Stimulated activated CD4-positive, alpha-beta T cell treated with anti-CD3 and anti-CD28 coated beads, Interleukin-1b, Interleukin-23, amount 100 ng/mL, for 4 hours (primary cell): ENCODE results near the gene MAP3K20.
"Not testable (repeated sequence)": the region's sequence is repeated elsewhere in the genome, so short reads cannot be mapped to it uniquely, and the experiment has no call there.

Source experiments
- DNase-seq, 2 donors: peaks; one replicate each; pipeline ENCODE4 v3.0.0-alpha.2; 2020; ENCODE audit warnings: low read depth in 2 of 2

The MAP3K20 gene

DNA sequence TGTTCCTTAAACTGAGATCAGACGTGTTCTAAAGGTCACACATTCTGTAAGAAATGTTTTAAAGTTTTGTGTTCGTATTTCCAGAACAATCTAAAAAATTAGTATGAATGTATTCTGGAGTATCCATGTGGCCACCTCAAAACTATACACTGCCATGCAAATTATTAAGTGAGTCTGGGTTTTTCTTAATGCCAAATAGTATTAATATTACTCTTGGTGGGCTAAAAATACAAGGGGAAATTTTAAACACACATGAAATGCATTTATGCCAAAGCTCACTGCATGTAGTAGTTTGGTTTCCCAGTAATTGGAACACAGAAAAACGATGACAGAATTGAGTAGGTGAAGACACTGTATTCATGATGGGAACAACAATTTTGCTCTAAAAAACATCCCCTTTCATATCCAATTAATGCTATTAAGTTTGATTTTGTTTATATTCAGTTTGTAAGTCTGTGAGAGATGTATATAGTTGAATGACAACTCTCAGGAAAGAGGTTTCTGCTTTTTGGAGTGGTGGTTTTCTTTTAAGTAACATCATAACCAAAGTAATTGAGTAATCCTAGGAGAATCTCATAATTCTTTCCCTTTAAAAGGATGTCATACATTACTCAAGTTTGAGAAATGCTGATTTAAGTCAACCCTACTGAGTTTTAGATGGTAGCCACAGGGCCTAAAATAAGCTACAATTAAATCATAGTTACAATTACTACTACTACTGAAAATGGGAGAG lies 203.3 kb downstream of the MAP3K20 start:
- DNase-seq: no peak

DNA sequence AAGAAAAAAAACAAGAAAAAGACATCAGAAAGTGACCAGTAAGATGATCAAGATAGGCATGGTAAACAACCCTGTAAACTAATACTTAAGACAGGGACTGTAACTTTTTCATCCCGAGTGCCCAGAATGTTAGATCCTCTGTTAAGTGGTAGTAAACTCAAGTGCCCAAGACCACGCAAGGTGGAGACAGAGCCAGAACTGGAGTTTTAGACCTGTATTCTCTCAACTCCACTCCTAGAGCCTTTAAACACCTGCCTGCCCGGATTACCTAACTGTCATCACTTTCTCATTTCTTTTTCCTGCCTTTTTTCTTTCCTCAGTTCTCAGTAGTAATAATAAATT lies 203.9 kb downstream of the MAP3K20 start:
- DNase-seq: no peak

DNA sequence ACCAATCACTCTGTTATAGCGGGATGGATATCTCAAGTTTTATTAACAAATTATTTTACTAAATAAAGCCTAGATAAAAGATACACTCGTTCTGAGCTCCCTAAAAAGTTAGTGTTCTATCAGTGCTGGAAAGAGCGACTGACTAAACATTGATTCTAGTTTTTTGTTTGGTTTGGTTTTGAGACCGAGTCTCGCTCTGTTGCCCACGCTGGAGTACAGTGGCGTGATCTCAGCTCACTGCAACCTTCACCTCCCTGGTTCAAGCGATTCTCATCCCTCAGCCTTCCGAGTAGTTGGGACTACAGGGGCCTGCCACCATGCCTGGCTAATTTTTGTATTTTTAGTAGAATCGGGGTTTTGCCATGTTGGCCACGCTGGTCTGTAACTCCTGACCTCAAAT lies 205.2 kb downstream of the MAP3K20 start:
- DNase-seq: no peak

DNA sequence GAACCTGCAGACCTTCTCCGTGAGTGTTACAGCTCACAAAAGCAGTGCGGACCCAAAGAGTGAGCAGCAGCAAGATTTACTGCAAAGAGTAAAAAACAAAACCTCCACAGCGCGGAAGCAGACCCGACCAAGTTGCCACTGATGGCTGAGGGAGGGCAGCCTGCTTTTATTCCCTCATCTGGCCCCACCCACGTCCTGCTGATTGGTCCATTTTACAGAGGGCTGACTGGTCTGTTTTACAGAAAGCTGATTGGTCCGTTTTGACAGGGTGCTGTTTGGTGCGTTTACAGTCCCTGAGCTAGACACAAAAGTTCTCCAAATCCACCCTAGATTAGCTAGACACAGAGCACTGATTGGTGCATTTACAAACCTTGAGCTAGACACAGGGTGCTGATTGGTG lies 206.3 kb downstream of the MAP3K20 start:
- DNase-seq: not testable (repeated sequence)

DNA sequence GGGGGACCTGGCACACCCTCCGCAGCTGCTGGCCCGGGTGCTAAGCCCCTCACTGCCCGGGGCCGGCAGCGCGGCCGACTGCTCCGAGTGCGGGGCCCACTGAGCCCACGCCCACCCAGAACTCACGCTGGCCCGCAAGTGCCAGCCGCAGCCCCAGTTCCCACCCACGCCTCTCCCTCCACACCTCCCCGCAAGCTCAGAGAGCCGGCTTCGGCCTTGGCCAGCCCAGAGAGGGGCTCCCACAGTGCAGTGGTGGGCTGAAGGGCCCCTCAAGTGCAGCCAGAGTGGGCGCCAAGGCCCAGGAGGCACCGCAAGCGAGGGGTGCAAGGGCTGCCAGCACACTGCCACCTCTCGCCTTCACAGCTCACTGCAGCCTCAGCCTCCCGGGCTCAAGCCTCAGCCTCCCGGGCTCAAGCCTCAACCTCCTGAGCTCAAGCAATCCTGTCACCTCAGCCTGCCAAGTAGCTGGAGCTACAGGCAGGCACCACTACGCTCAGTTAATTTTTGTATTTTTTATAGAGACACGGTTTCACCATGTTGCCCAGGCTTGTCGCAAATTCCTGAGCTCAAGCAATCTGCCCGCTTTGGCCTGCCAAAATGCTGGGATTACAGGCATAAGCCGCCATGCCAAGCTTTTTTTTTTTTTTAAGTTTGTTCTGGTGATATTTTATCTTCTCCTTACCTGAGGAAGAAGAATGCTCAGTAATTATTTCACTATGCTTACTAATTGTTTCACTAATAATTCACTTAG lies 207.3 kb downstream of the MAP3K20 start:
- DNase-seq: no peak

DNA sequence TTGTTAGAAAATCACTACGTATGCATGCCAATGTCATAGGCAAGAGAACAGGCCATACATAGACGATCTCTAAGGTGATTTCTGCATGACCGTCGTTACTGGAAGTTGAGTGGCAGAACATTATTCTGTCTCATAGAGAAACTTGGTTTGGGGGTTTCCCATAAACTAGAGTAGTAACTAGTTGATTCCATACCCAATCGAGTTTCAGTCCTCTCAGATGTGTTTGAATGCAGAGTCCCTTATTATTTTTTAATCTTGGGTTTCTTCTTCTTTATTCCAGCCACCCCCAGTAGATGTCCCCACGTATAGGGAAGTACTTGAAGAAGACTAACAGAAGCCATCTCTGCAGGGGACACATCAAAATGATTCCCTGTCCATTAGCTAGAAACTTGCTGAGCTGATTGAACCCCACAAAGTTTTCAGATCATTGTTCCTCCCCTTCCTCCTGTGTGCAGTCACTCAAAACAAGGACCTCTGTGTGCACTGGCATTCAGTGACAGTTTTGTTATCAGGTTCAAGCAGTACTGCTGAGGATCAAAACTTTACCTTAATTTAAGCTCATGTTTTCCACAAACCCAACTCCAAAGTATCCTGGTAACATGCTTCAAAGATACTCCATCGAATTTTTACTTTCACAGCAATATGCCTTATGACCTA lies 210.6 kb downstream of the MAP3K20 start:
- DNase-seq: no peak

DNA sequence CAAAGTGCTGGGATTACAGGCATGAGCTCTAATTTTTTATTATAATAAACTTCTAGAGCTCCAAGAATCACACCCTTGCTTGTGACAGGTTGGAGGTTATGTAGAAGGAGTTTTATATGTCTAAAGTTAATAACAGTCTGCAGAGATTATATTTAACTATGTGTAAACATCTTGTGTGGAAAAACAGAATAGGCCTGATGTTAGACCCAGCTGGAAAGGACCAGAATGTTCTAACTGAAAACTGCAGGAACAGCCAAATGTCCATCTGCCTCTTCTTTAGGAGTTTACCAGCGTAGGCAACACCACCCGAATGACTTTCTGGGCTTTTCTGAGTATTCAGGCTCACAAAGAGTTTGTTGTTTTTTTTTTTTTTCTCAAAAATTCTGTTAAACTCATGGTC lies 211.9 kb downstream of the MAP3K20 start:
- DNase-seq: no peak

DNA sequence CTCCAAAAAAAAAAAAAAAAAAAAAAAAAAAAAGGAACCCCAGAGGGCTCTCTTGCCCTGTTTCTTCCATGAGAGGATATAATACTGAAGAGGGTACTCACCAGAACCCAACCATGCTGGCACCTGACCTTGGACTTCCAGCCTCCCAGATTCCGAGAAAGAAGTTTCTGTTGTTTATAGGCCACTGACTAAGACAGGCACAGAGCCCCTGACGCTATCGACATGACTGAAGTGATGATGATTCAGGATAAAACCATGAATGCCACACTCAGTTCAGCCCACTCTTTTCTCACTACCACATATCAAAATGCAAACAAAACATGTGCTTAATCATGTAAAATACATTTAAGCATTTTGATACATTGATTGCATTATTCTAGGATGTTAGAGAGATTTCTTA lies 212.9 kb downstream of the MAP3K20 start:
- DNase-seq: no peak

DNA sequence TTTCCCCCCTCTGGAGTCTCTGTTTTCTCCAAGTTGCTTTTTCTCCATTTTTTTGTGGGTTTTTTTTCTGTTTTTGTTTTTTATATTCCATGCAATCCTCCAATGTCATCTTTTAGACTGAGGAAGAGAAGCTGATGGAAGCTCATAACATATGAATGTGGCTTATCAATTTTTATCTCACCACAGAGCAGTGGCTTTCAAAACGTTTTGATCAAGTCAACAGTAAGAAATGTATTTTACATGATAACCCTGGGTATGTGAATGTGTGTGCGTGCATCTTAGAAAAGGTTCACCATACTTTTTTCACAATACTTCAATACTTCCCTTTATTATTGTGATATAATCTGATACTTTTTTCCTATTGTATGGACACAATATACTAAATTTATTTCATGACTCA lies 214.4 kb downstream of the MAP3K20 start:
- DNase-seq: no peak

DNA sequence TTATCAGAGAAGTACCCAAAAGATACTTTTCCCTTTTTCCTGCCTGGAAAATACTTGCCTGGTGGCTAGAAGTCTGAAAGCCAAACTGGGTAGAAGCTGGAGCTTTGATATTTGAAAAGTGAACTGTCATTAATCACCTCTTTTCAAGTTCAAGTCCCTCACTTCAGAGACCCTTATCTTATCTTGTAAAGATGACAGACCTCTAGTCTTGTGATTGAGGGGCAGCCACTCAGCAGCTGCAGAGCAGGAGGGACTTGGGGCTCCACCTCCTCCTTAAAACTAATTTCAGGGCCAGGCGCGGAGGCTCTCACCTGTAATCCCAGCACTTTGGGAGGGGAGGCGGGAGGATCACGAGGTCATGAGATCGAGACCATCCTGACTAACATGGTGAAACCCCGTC lies 214.9 kb downstream of the MAP3K20 start:
- DNase-seq: no peak

DNA sequence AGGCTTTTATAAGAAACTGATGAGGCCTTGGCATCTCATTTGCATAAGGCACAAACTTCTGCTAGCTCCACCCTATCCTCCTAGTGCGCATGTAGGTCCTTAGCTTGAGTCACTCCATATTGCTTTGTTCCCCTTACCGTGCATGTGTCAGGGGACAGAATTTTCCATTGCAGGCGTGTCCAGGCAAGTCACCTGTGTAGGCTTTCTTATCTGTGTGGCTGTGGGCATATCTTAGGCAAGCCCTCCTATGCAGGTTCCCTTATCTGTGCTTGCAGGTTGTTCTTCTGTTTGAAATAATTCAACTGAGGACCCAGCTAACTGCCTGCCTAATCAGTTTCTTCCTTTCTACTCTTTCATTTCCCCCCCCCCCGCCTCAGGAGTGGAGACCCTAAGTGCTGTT lies 215.8 kb downstream of the MAP3K20 start:
- no peak for DNase-seq

DNA sequence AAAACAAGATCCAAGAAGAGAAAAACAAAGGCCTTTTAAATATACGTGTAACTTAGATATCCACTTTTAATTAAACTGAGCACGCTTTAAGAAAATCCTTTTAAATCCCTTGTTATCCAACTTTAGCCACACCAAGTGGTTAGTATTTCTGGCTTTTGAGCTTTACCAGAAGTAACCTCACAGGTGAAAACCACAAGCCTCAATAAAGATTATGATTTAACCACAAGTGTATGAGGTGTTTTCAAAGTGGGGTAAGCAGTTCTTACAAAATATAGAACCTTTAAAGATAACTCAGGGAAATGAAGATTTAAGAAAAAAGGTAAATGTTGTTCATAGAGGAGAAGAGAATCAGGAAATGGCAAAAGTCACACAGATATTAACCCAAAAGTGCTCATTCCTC lies 220.6 kb downstream of the MAP3K20 start:
- DNase-seq: no peak

DNA sequence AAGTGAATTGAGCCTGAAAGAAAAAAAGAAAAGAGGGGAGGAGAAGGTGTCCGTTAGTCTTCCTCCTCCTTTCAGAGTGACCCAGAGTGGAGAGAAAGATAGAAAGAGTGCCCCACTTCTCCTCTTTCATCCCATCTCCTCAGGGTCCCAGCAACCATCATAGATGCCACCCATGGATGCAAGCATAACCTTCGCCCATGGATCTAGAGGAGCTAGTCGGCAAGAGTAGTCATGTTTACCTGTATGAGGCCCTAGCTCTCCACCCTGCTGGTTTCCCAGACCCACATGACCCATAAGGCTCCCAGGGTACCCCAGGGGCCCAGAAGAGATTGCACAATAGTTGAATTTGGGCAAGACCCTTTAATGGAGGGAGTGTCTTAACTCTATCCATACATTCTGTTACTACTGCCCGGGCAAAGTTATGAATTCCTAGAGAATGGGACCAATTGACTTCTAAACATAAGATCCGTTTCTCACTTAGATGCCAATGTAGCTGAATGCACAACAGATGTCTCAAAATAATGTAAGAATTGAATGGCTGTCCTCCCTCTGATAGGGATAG lies 223.0 kb downstream of the MAP3K20 start:
- DNase-seq: no peak

DNA sequence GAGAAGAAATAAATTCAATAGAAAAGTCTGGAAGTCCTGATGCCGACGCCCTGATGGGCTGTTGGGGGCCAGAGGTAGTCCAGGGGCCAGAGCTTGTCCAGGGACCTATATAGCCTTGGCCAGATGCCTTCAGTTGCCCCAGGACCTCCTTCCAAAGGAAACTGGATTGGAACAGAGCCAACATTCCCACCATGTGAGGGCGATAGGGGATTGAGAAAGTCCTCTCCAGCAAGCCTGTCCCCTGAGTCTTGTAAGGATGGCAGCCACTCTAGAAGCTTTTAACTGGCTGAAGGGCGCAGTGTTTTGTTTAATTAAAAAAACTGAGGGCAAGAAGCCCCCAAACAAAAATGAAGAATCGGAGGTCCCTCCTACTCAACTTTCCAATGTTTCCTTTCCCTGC lies 224.1 kb downstream of the MAP3K20 start:
- no peak for DNase-seq

DNA sequence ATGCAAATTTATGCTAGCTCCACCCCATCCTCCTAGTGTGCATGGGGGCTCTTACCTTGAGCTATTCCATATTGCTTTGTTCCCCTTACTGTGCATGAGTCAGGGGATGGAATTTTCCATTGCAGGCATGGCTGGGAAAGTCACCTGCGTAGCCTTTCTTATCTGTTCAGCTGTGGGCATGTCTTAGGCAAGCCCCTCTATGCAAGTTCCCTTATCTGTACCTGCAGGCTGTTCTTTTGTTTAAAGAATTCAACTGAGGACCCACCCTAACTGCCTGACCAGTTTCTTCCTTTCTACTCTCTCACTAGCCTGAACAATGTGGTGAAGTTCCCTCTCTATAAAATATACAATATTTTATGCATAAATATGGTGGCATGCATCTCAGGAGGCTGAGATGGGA lies 224.8 kb downstream of the MAP3K20 start:
- DNase-seq: no peak

DNA sequence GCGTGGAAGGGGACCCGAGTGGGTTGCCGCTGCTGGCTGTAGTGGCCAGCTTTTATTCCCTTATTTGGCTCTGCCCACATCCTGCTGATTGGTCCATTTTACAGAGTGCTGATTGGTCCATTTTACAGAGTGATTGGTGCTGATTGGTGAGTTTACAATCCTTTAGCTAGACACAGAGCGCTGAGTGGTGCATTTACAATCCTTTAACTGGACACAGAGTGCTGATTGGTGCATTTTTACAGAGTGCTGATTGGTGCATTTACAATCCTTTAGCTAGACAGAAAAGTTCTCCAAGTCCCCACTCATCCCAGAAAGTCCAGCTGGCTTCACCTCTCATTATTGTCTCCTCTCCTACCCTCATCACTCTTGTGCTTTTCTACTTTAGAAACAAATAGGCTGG lies 225.9 kb downstream of the MAP3K20 start:
- DNase-seq: not testable (repeated sequence)

DNA sequence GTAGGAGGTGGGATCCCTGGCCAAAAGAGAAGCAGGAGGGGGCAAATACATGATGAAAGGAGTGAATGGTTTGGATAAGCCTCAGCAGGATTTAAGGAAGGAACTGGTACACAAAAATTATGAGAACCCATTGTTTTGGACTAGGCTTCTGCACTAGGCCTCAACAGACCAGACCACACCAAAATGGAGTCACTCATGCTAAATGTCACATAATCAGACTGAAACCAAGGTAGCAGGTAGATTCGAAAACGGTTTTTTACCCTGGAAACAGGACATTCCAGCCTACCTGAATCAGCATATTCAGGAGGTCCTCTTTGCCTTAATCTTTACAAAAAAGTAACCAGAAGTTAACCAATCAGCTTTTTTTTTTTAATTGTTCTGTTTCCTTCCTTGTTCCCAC lies 229.7 kb downstream of the MAP3K20 start:
- DNase-seq: no peak

DNA sequence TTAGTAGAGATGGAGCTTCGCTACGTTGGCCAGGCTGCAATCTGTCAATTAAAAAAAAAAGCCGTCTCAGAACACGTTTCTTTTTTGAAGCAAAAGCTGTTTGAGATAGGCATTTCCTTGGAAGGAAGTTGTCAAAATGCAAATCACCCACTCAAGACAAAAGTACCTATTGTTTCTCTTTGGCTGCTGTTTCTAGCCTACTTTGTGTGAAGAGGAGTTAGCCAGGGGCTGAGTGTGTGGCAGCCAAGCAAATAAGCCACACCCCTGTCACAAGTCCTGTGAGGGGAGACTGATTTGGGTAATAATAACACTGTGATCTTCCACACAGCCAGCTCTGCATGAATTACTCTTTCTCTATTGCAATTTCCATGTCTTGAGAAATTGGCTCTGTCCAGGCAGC lies 231.6 kb downstream of the MAP3K20 start:
- no peak for DNase-seq

DNA sequence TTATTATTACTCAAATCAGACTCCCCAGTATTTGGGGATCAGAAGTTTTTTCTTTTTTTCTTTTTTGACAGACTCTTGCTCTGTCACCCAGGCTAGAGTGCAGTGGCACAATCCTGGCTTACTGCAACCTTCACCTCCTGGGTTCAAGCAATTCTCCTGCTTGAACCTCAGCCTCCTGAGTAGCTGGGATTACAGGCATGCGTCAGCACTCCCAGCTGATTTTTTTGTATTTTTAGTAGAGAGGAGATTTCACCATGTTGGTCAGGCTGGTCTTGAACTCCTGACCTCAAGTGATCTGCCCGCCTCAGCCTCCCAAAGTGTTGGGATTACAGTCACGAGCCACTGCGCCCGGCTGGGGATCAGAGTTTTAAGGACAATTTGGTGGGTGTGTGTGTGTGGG lies 233.7 kb downstream of the MAP3K20 start:
- not testable (repeated sequence) for DNase-seq

DNA sequence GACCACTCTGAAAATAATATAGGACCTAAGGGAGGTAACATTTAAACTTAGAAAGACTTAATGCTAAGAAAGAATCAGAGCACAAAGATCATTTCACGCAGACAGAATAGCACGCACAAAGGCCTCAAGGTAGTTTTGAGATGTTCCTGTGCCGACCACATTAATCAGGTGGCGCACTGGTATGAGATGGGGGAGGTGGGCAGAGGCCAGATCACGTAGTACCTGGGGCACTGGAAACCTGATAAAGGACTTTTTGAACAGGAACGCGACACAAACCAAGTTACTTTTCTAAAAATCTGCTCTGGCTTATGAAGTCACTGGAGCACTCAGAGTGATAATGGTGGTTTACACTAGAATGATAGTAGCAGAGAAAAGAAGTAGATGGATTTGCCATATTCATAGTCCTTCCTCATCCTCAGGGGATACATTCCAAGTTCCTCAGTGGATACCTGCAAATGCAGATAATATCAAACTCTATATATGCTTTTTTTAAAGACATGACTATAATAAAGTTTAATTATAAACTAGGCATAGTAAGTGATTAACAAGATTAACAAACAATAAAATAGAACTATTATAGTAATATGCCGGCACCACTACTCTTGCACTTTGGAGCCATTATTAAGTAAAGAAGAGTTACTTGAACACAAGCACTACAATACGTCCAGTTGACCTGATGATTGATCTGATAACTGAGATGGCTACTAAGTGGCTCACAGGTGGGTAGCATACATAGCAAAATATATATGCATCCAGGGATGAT lies 236.4 kb downstream of the MAP3K20 start:
- DNase-seq: no peak
